HG02571 (cell line): ENCODE results near the gene BNIP5.

Source experiments
- ATAC-seq: cut with Tn5 transposase; IDR thresholded peaks from one replicate; pipeline ENCODE4 v1.9.1; 2021; ENCODE audit warnings: mild to moderate bottlenecking, moderate library complexity; ENCODE audit not compliant: unreplicated experiment

The BNIP5 gene

GRCh38 chr6:36301085-36301658 is 35.5 kb downstream of the BNIP5 start:
- ATAC-seq: no peak

- no peak for ATAC-seq
Measured at GRCh38 chr6:36298027-36298426, 38.7 kb downstream of the BNIP5 start.

GRCh38 chr6:36297511-36297910 is 39.2 kb downstream of the BNIP5 start:
- no peak for ATAC-seq

- ATAC-seq: no peak
Measured at GRCh38 chr6:36297051-36297450, 39.6 kb downstream of the BNIP5 start.

GRCh38 chr6:36296240-36296639 is 40.4 kb downstream of the BNIP5 start:
- no peak for ATAC-seq

GRCh38 chr6:36292170-36292569 is 44.5 kb downstream of the BNIP5 start:
- no peak for ATAC-seq

- ATAC-seq: no peak
Measured at GRCh38 chr6:36290668-36291620, 45.7 kb downstream of the BNIP5 start.

GRCh38 chr6:36289281-36289878 is 47.3 kb downstream of the BNIP5 start:
- ATAC-seq: no peak

GRCh38 chr6:36286858-36287257 is 49.8 kb downstream of the BNIP5 start:
- no peak for ATAC-seq

- no peak for ATAC-seq
Measured at GRCh38 chr6:36285797-36286196, 50.9 kb downstream of the BNIP5 start.

- no peak for ATAC-seq
Measured at GRCh38 chr6:36285187-36285671, 51.5 kb downstream of the BNIP5 start.

- no peak for ATAC-seq
Measured at GRCh38 chr6:36284359-36284758, 52.3 kb downstream of the BNIP5 start.

GRCh38 chr6:36283608-36284007 is 53.1 kb downstream of the BNIP5 start:
- no peak for ATAC-seq

GRCh38 chr6:36280983-36281382 is 55.7 kb downstream of the BNIP5 start:
- no peak for ATAC-seq

- no peak for ATAC-seq
Measured at GRCh38 chr6:36280467-36280866, 56.2 kb downstream of the BNIP5 start.

- ATAC-seq: no peak
Measured at GRCh38 chr6:36277946-36278470, 58.7 kb downstream of the BNIP5 start.

GRCh38 chr6:36276581-36277536 is 59.8 kb downstream of the BNIP5 start:
- ATAC-seq: no peak

GRCh38 chr6:36273802-36274514 is 62.7 kb downstream of the BNIP5 start:
- no peak for ATAC-seq

GRCh38 chr6:36273067-36273466 is 63.6 kb downstream of the BNIP5 start:
- ATAC-seq: no peak

GRCh38 chr6:36272234-36272633 is 64.5 kb downstream of the BNIP5 start:
- no peak for ATAC-seq
